ENCODE measurements around the gene UBIAD1. TPM values are rescaled to one million over a fixed set of nuclear protein-coding genes. Genes with fewer than 3 reads are reported as not detected.

Gene UBIAD1
- total and polyA plus RNA-seq, 2 of the 13 experiments (the other 11 are each of a cell fraction or from before 2014, with no cell fraction given), result 16.9 to 20.4 TPM

DNA sequence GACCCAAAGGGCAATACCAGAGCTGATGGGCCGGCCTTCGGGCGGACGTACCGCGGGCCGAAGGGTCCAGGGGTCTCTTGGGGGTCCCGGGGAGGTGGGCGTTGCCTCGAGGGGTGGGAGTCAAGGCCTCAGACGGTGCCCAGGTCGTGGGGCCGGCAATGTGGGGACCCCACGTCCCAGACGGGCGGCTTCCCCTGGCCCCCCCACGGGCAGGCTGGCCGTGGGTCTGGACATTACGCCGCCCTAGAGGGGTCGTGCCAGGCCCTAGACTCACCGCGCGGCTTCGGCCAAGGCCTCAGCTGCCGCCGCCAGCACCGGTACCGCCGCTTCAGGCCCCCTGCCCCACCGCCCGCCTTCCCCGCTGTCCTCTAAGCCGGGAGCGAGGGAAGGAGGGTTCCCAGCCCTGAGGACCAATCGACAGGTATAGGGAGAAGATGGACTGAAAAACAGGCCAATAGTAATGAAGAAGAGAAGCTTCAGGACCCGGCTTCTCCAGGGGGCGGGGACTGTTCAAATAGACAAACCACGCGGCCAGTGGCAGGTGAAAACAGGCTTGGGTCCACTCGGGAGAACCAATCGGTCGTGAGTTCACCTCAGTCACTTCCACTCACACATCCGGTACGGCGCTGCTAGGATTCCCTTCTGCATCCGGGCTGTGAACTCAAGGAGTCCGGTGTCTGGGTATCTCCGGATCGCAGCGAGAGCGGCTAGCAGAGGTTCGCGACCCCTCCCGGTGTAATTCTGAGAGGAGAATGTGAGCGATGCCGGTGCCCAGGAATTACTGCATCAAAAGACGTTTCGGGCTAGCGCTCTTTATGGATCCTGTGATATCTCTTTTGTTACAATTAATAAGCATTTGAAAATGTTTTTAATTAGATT is 10.6 kb upstream of the UBIAD1 start, which contains the start of gene MTOR (continued):
- TF ChIP-seq, protein P1, sequence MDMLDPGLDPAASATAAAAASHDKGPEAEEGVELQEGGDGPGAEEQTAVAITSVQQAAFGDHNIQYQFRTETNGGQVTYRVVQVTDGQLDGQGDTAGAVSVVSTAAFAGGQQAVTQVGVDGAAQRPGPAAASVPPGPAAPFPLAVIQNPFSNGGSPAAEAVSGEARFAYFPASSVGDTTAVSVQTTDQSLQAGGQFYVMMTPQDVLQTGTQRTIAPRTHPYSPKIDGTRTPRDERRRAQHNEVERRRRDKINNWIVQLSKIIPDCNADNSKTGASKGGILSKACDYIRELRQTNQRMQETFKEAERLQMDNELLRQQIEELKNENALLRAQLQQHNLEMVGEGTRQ (IDR thresholded peaks at IDR 0.05; ENCODE audit: low read depth, low read length), result no peak
- TF ChIP-seq, protein P1 (CRISPR knock-in tag; IDR thresholded peaks at IDR 0.05; ENCODE audit: borderline replicate concordance), result no peak
- TF ChIP-seq ARID3A (IDR thresholded peaks at IDR 0.05; ENCODE audit: low read depth, low read length), result no peak
- peak; percentile 84 for TF ChIP-seq FOXK1 (CRISPR knock-in tag; IDR thresholded peaks at IDR 0.05; ENCODE audit: borderline replicate concordance, low read depth)
- no peak for TF ChIP-seq ZBTB10 (CRISPR knock-in tag; IDR thresholded peaks at IDR 0.05; ENCODE audit: borderline replicate concordance)
- TF ChIP-seq PAX8 (CRISPR knock-in tag; IDR thresholded peaks at IDR 0.05; ENCODE audit: borderline replicate concordance), result no peak
- TF ChIP-seq SETDB1 (CRISPR knock-in tag; IDR thresholded peaks at IDR 0.05; ENCODE audit: borderline replicate concordance), result no peak
- TF ChIP-seq ARNT (IDR thresholded peaks at IDR 0.05), result no peak
- TF ChIP-seq ONECUT2 (CRISPR knock-in tag; IDR thresholded peaks at IDR 0.05), result no peak
- TF ChIP-seq CREB1 (IDR thresholded peaks at IDR 0.05), result peak; percentile 75
- TF ChIP-seq CREB1 (CRISPR knock-in tag; IDR thresholded peaks at IDR 0.05), result peak; percentile 92
- TF ChIP-seq AGO2 (optimal IDR thresholded peaks at IDR 0.05; ENCODE audit: low read depth, low read length), result no peak
- TF ChIP-seq CENPBD1 (CRISPR knock-in tag; IDR thresholded peaks at IDR 0.05; ENCODE audit: borderline replicate concordance, low read depth), result no peak
- TF ChIP-seq ELF1 (CRISPR knock-in tag; IDR thresholded peaks at IDR 0.05), result peak; percentile 76
- TF ChIP-seq REL (CRISPR knock-in tag; conservative IDR thresholded peaks at IDR 0.05), result no peak
- no peak for TF ChIP-seq ZNF746 (CRISPR knock-in tag; IDR thresholded peaks at IDR 0.05)
- no peak for TF ChIP-seq ZFP36 (IDR thresholded peaks at IDR 0.05; ENCODE audit: borderline replicate concordance, low read depth, low read length, partially characterized antibody)
- TF ChIP-seq NR2F1 (CRISPR knock-in tag; IDR thresholded peaks at IDR 0.05), result no peak
- no peak for TF ChIP-seq GZF1 (CRISPR knock-in tag; IDR thresholded peaks at IDR 0.05)
- TF ChIP-seq HMG20B (CRISPR knock-in tag; conservative IDR thresholded peaks at IDR 0.05), result no peak
- TF ChIP-seq MTA1 (CRISPR knock-in tag; IDR thresholded peaks at IDR 0.05; ENCODE audit: borderline replicate concordance), result no peak
- no peak for TF ChIP-seq DBP (CRISPR knock-in tag; IDR thresholded peaks at IDR 0.05; ENCODE audit: not compliant biosample characterization)

Data from HepG2 (cell line).